OCI-LY7 (cell line): Measurements from ENCODE around the gene TRIM16. TPM values are rescaled to one million over a fixed set of nuclear protein-coding genes. Genes with fewer than 3 reads are reported as not detected.
"Not testable (repeated sequence)": the region's sequence is repeated elsewhere in the genome, so short reads cannot be mapped to it uniquely, and the experiment has no call there.

ENCODE experiments used
- BruUV-seq: library from RNA; stranded (reverse); fragments of 400-500 nt; replicated peaks from 2 replicates; lab custom pipeline; 2021; lab: Mats Ljungman, UMichigan
- CTCF ChIA-PET: fragments of 300-600 bp; sonication (Branson Sonifier 250); formaldehyde crosslinking; loops from one replicate; lab custom pipeline; 2022; ENCODE audit warnings: antibody characterized with exemption; ENCODE audit not compliant: unreplicated experiment; lab: Charles Lee
- POLR2A ChIA-PET: fragments of 300-600 bp; sonication (Branson Sonifier 250); formaldehyde crosslinking; loops from one replicate; lab custom pipeline; 2022; ENCODE audit warnings: antibody characterized with exemption; lab: Charles Lee
- DNase-seq: peaks from one replicate; pipeline ENCODE4 v3.0.0-alpha.2; 2015; ENCODE audit warnings: low spot score
- H2AFZ ChIP-seq: fragments of 200-600 bp; sonication (generic), shearing (Covaris generic); 2 replicates; pipeline ENCODE4 v1.6.1; 2014; ENCODE audit warnings: mild to moderate bottlenecking, antibody characterized with exemption, low read length, moderate library complexity
- H3K27ac ChIP-seq: fragments of 200-600 bp; sonication (generic); 2 replicates; pipeline ENCODE4 v1.5.1; 2014; ENCODE audit warnings: mixed run types, low read depth, mild to moderate bottlenecking, moderate library complexity, low read length, inconsistent platforms; ENCODE audit not compliant: poor library complexity, severe bottlenecking
- H3K36me3 ChIP-seq: fragments of 200-600 bp; sonication (generic); 2 replicates; pipeline ENCODE4 v1.6.1; 2014; ENCODE audit warnings: mild to moderate bottlenecking, antibody characterized with exemption, low read length, moderate library complexity, mixed read lengths; ENCODE audit not compliant: insufficient read depth
- H3K4me1 ChIP-seq: fragments of 200-600 bp; sonication (generic); 2 replicates; pipeline ENCODE4 v1.5.1; 2014; ENCODE audit warnings: mild to moderate bottlenecking, low read length; ENCODE audit not compliant: insufficient read depth, poor library complexity, severe bottlenecking
- H3K4me2 ChIP-seq: fragments of 200-600 bp; sonication (generic); 2 replicates; pipeline ENCODE4 v1.6.1; 2014; ENCODE audit warnings: mild to moderate bottlenecking, low read length
- H3K4me3 ChIP-seq: fragments of 200-600 bp; sonication (generic); 2 replicates; pipeline ENCODE4 v1.5.1; 2014; ENCODE audit warnings: mild to moderate bottlenecking, low read depth, low read length; ENCODE audit not compliant: poor library complexity, severe bottlenecking
- H3K79me2 ChIP-seq: fragments of 200-600 bp; sonication (generic); 2 replicates; pipeline ENCODE4 v1.6.1; 2016; ENCODE audit warnings: low read depth, mild to moderate bottlenecking, low read length, moderate library complexity, mixed read lengths; ENCODE audit not compliant: insufficient read depth
- H3K9me2 ChIP-seq: fragments of 200-600 bp; sonication (generic); 2 replicates; pipeline ENCODE4 v1.6.1; 2016; ENCODE audit warnings: mild to moderate bottlenecking, low read length, mixed read lengths; ENCODE audit not compliant: insufficient read depth
- H3K9me3 ChIP-seq: fragments of 200-600 bp; sonication (generic); 2 replicates; pipeline ENCODE4 v1.6.1; 2014; ENCODE audit warnings: mild to moderate bottlenecking, mixed run types, low read length, mixed read lengths
- H4K20me1 ChIP-seq: fragments of 200-600 bp; sonication (generic); 2 replicates; pipeline ENCODE4 v1.6.1; 2014; ENCODE audit warnings: mild to moderate bottlenecking, antibody characterized with exemption, low read length, moderate library complexity, mixed read lengths; ENCODE audit not compliant: insufficient read depth
- intact Hi-C: fragments of 100-400 bp; cut with micrococcal nuclease; formaldehyde crosslinking; loops from one replicate; pipeline ENCODE4 v1.10.0; 2022; ENCODE audit not compliant: unreplicated experiment
- total RNA-seq, 2 experiments: library from RNA; depleted of rRNA in 1 of 2; stranded (reverse); fragments of >200 nt in 1 of 2; shearing (Covaris generic) in 1 of 2; gene quantifications; 2 replicates each; pipeline ENCODE4 v1.2.3, GENCODE V29; 2014 to 2022

Gene TRIM16
- total RNA-seq, 2 experiments from 2014 or later: 13.2 to 13.8 TPM

- H3K9me2 ChIP-seq, H3K9me3 ChIP-seq, POLR2A ChIA-PET, H3K4me3 ChIP-seq, CTCF ChIA-PET, H2AFZ ChIP-seq, DNase-seq, BruUV-seq, H4K20me1 ChIP-seq, intact Hi-C loops, H3K27ac ChIP-seq, H3K36me3 ChIP-seq, H3K4me2 ChIP-seq, H3K4me1 ChIP-seq, H3K79me2 ChIP-seq: not testable (repeated sequence)
Measured at GRCh38 chr17:15687494-15687893, 3.4 kb upstream of the TRIM16 start.

GRCh38 chr17:15683135-15683534 lies 976 bp downstream of the TRIM16 start:
- H2AFZ ChIP-seq, H3K79me2 ChIP-seq, POLR2A ChIA-PET, H3K9me2 ChIP-seq, BruUV-seq, H3K9me3 ChIP-seq, CTCF ChIA-PET, H4K20me1 ChIP-seq, H3K36me3 ChIP-seq, DNase-seq, intact Hi-C loops, H3K27ac ChIP-seq, H3K4me1 ChIP-seq: not testable (repeated sequence)
- Histone ChIP-seq H3K4me3 (peak overlapping the region; percentile 73), H3K4me2 (peak overlapping the region; percentile 90)

DNA sequence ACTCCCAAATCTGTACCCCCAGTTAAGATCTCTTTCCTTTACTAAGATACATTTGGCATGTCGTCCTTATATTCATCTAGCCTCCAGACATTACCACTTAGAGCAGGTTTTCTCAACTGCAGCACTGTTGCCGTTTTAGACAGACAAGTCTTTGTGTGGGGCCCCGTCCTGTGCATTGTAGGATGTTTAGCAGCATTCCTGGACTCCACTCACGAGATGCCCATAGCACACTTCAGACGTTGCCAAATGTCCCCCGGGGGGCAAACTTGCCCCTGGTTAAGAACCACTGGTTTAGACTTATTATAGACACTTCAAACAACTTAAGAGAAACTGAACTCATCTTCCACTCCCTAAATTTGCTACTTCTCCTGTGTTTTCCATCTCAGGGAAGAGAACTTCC lies 8.1 kb downstream of the TRIM16 start:
- BruUV-seq, H2AFZ ChIP-seq, H3K27ac ChIP-seq, H3K4me2 ChIP-seq, H3K4me1 ChIP-seq, H3K9me2 ChIP-seq, H3K4me3 ChIP-seq, intact Hi-C loops, H3K36me3 ChIP-seq, DNase-seq, H3K79me2 ChIP-seq, H4K20me1 ChIP-seq, POLR2A ChIA-PET, H3K9me3 ChIP-seq, CTCF ChIA-PET: not testable (repeated sequence)

- DNase-seq, H3K27ac ChIP-seq, H3K4me2 ChIP-seq, H3K4me3 ChIP-seq, H3K9me2 ChIP-seq, CTCF ChIA-PET, H4K20me1 ChIP-seq, BruUV-seq, H2AFZ ChIP-seq, intact Hi-C loops, H3K79me2 ChIP-seq, H3K9me3 ChIP-seq, H3K36me3 ChIP-seq, H3K4me1 ChIP-seq, POLR2A ChIA-PET: not testable (repeated sequence)
Measured at GRCh38 chr17:15674640-15675039, 9.5 kb downstream of the TRIM16 start.

DNA sequence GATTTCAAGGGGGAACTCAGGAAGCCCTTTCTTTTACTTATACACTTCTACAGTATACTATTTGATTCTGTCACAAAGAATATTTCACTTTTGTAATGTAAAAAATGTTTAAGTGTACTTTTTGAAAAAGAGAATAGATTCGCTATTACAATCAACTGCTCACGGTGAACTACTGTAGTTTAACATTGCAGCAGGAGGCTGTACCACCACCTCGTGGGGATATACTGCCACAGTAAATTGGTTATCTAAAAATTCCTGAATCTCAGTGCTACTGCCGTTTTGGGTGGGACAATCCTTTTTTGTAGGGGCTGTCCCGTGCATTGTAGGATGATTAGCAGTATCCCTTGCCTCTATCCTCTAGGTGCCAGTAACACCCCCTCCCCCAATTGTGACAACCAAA lies 14.6 kb downstream of the TRIM16 start:
- H3K9me2 ChIP-seq, H3K27ac ChIP-seq, H3K9me3 ChIP-seq, H3K4me3 ChIP-seq, H3K79me2 ChIP-seq, POLR2A ChIA-PET, H2AFZ ChIP-seq, H3K4me1 ChIP-seq, BruUV-seq, DNase-seq, H3K4me2 ChIP-seq, intact Hi-C loops, H4K20me1 ChIP-seq, CTCF ChIA-PET, H3K36me3 ChIP-seq: not testable (repeated sequence)
